H1 (cell line): ENCODE results near the gene PKN3. TPM values are rescaled to one million over a fixed set of nuclear protein-coding genes. Genes with fewer than 3 reads are reported as not detected.

ENCODE experiments used
- CTCF ChIA-PET: fragments of 300-600 bp; sonication (Branson Sonifier 250); formaldehyde crosslinking; loops from one replicate; lab custom pipeline; 2021; ENCODE audit not compliant: partially characterized antibody; lab: Charles Lee
- POLR2A ChIA-PET: fragments of 300-600 bp; sonication (Branson Sonifier 250); formaldehyde crosslinking; loops from one replicate; lab custom pipeline; 2021; ENCODE audit warnings: inconsistent platforms; ENCODE audit not compliant: partially characterized antibody; lab: Charles Lee
- DNase-seq, 2 experiments: peaks; one replicate each; pipeline versions ENCODE4 v3.0.0 to v3.0.0-alpha.2; 2010 to 2022; ENCODE audit warnings: low spot score in 2 of 2, low read depth in 1 of 2, mixed read lengths in 1 of 2
- FAIRE-seq: peaks from 2 replicates; lab custom pipeline; 2011; peaks lifted over from hg19 to GRCh38; lab: Jason Lieb, UNC
- H2AFZ ChIP-seq: 2 replicates; pipeline ENCODE4 v1.8.1; 2012; ENCODE audit warnings: low read length, inconsistent platforms
- H2AK5ac ChIP-seq: 2 replicates; pipeline ENCODE4 v1.6.1; 2013; ENCODE audit warnings: low read depth, low read length
- H2BK120ac ChIP-seq: replicated peaks from 2 replicates; pipeline ENCODE3; 2013; ENCODE audit warnings: low read depth, low read length, inconsistent platforms
- H2BK12ac ChIP-seq: 2 replicates; pipeline ENCODE4 v1.6.1; 2013; ENCODE audit warnings: low read depth, low read length
- H2BK15ac ChIP-seq: 2 replicates; pipeline ENCODE4 v1.6.1; 2013; ENCODE audit warnings: low read length
- H2BK20ac ChIP-seq: 2 replicates; pipeline ENCODE4 v1.6.1; 2013; ENCODE audit warnings: low read length
- H2BK5ac ChIP-seq: 2 replicates; pipeline ENCODE4 v1.6.1; 2013; ENCODE audit warnings: low read depth, low read length
- H3K14ac ChIP-seq: 2 replicates; pipeline ENCODE4 v1.6.1; 2013; ENCODE audit warnings: inconsistent platforms; ENCODE audit not compliant: insufficient read length
- H3K18ac ChIP-seq: 2 replicates; pipeline ENCODE4 v1.6.1; 2013; ENCODE audit warnings: low read length; ENCODE audit errors: extremely low read depth
- H3K23ac ChIP-seq: 2 replicates; pipeline ENCODE4 v1.6.1; 2013; ENCODE audit warnings: inconsistent platforms; ENCODE audit not compliant: insufficient read length
- H3K23me2 ChIP-seq: 2 replicates; pipeline ENCODE4 v1.6.1; 2013; ENCODE audit warnings: low read depth, low read length
- H3K27ac ChIP-seq: 2 replicates; pipeline ENCODE4 v1.6.1; 2011; ENCODE audit warnings: low read depth, low read length, inconsistent platforms
- H3K27me3 ChIP-seq, 4 experiments: replicated peaks in 1 of 4; 1 replicate in 1 of 4; 2 replicates in 3 of 4; pipeline versions ENCODE4 v1.6.1 to v1.8.1; 2011 to 2013; ENCODE audit warnings: low read length in 3 of 4, mild to moderate bottlenecking in 3 of 4, inconsistent platforms in 2 of 4, mixed read lengths in 2 of 4, moderate library complexity in 1 of 4; ENCODE audit not compliant: control insufficient read depth in 3 of 4, insufficient read depth in 3 of 4; ENCODE audit errors: extremely low read depth in 1 of 4
- H3K36me3 ChIP-seq, 4 experiments: 2 replicates each; pipeline versions ENCODE4 v1.6.1 to v1.8.1; 2011 to 2013; ENCODE audit warnings: mild to moderate bottlenecking in 4 of 4, low read length in 3 of 4, moderate library complexity in 2 of 4, control low read depth in 1 of 4, inconsistent platforms in 1 of 4; ENCODE audit not compliant: insufficient read depth in 4 of 4, control insufficient read depth in 2 of 4
- H3K4ac ChIP-seq: replicated peaks from 2 replicates; pipeline ENCODE3; 2013; ENCODE audit warnings: low read length, low read depth, mixed read lengths, inconsistent platforms; ENCODE audit not compliant: insufficient read length
- H3K4me1 ChIP-seq, 4 experiments: replicated peaks in 1 of 4; 1 replicate in 1 of 4; 2 replicates in 3 of 4; pipeline versions ENCODE4 v1.6.1 to v1.8.1; 2011 to 2013; ENCODE audit warnings: low read length in 3 of 4, inconsistent platforms in 2 of 4, mixed read lengths in 1 of 4; ENCODE audit not compliant: insufficient read depth in 4 of 4, control insufficient read depth in 3 of 4
- H3K4me2 ChIP-seq, 2 experiments: 2 replicates each; pipeline versions ENCODE4 v1.6.1 to v1.8.1; 2011 to 2013; ENCODE audit warnings: low read depth in 2 of 2, low read length in 2 of 2, control low read depth in 1 of 2, inconsistent platforms in 1 of 2, mild to moderate bottlenecking in 1 of 2; ENCODE audit not compliant: insufficient read depth in 1 of 2
- H3K4me3 ChIP-seq, 4 experiments: fragments of 200-600, 300-600 bp in 1 of 4; sonication (generic), shearing (Covaris generic), sonication (Bioruptor Twin) in 1 of 4; 2 replicates each; pipeline versions ENCODE4 v1.5.1 to v1.8.1; 2011 to 2016; ENCODE audit warnings: low read length in 4 of 4, low read depth in 3 of 4, control low read depth in 2 of 4, inconsistent platforms in 2 of 4, mild to moderate bottlenecking in 2 of 4, mixed read lengths in 1 of 4, moderate library complexity in 1 of 4; ENCODE audit not compliant: insufficient read depth in 2 of 4; ENCODE audit errors: extremely low read depth in 1 of 4
- H3K56ac ChIP-seq: replicated peaks from 2 replicates; pipeline ENCODE3; 2013; ENCODE audit warnings: low read depth, mild to moderate bottlenecking, mixed read lengths, low read length, inconsistent platforms; ENCODE audit not compliant: insufficient read length
- H3K79me1 ChIP-seq: 2 replicates; pipeline ENCODE4 v1.6.1; 2013; ENCODE audit warnings: low read depth, low read length, control low read depth
- H3K79me2 ChIP-seq, 2 experiments: 2 replicates each; pipeline versions ENCODE4 v1.6.1 to v1.8.1; 2012 to 2013; ENCODE audit warnings: low read length in 2 of 2, mild to moderate bottlenecking in 2 of 2, inconsistent platforms in 1 of 2; ENCODE audit not compliant: insufficient read depth in 2 of 2, control insufficient read depth in 1 of 2
- H3K9ac ChIP-seq, 4 experiments: replicated peaks in 1 of 4; 1 replicate in 1 of 4; 2 replicates in 3 of 4; pipeline versions ENCODE4 v1.6.1 to v1.8.1; 2011 to 2013; ENCODE audit warnings: low read depth in 3 of 4, low read length in 3 of 4, control low read depth in 2 of 4, mild to moderate bottlenecking in 2 of 4, moderate library complexity in 2 of 4, inconsistent platforms in 1 of 4; ENCODE audit errors: extremely low read depth in 1 of 4
- H3K9me3 ChIP-seq, 2 experiments: 2 replicates each; pipeline versions ENCODE4 v1.6.1 to v1.8.1; 2012 to 2013; ENCODE audit warnings: mild to moderate bottlenecking in 2 of 2, moderate library complexity in 2 of 2, control low read depth in 1 of 2, inconsistent platforms in 1 of 2, low read depth in 1 of 2, low read length in 1 of 2, mixed read lengths in 1 of 2; ENCODE audit not compliant: insufficient read depth in 2 of 2
- H4K20me1 ChIP-seq, 2 experiments: replicated peaks in 1 of 2; 2 replicates each; pipeline versions ENCODE3 to v1.8.1; 2011 to 2013; ENCODE audit warnings: inconsistent platforms in 2 of 2, low read length in 2 of 2, mild to moderate bottlenecking in 1 of 2; ENCODE audit not compliant: insufficient read depth in 2 of 2, control insufficient read depth in 1 of 2
- H4K5ac ChIP-seq: 2 replicates; pipeline ENCODE4 v1.6.1; 2013; ENCODE audit warnings: low read length, low read depth, mixed read lengths, inconsistent platforms; ENCODE audit not compliant: insufficient read length
- H4K8ac ChIP-seq: 2 replicates; pipeline ENCODE4 v1.8.0; 2013; ENCODE audit warnings: mild to moderate bottlenecking, moderate library complexity, low read length, inconsistent platforms; ENCODE audit not compliant: insufficient read depth; ENCODE audit errors: extremely low read depth
- H4K91ac ChIP-seq: replicated peaks from 2 replicates; pipeline ENCODE3; 2013; ENCODE audit warnings: low read length, mixed read lengths, inconsistent platforms; ENCODE audit not compliant: insufficient read length
- CBX5 ChIP-seq: fragments of 300-800, 300-1000 bp; sonication (generic); IDR thresholded peaks from 2 replicates; pipeline ENCODE4 v1.7.1; 2016; ENCODE audit warnings: antibody characterized with exemption, low read length, low read depth
- CREB1 ChIP-seq: IDR thresholded peaks from 2 replicates; pipeline ENCODE4 v1.6.1; 2012; ENCODE audit warnings: inconsistent platforms
- WGBS, 2 experiments: shearing (Covaris generic) in 1 of 2; methylation state at CpG; one replicate each; pipeline versions ENCODE4 v1.1.6 to v1.1.7; 2013 to 2015; ENCODE audit warnings: low lambda C conversion rate in 2 of 2, mixed read lengths in 2 of 2, inconsistent platforms in 1 of 2, low coverage in 1 of 2, missing lambda C conversion rate in 1 of 2; ENCODE audit not compliant: insufficient replicate concordance in 2 of 2, insufficient coverage in 1 of 2, insufficient read length in 1 of 2; ENCODE audit errors: extremely low coverage in 1 of 2, missing lambda C conversion rate in 1 of 2; 5-methylcytosine and 5-hydroxymethylcytosine counted together
- polyA plus RNA-seq, 7 experiments: library from polyadenylated mRNA; depleted of rRNA in 3 of 7; stranded (reverse) in 5 of 7; unstranded in 2 of 7; fragments of >200 nt in 5 of 7; fragments of 200-250 nt in 2 of 7; gene quantifications; 1 replicate in 5 of 7; 2 replicates in 1 of 7; 4 replicates in 1 of 7; pipeline versions ENCODE4 v1.2.1 to v1.2.3, GENCODE V29; 2011 to 2013; ENCODE audit warnings: missing spikeins in 2 of 7, mixed read lengths in 2 of 7
- total RNA-seq: library from RNA; stranded (reverse); fragmentation: NEBNext Ultra II Directional; extraction: Animal tissue kit (Norgen Biotek cat#: 25700); gene quantifications from 2 replicates; pipeline ENCODE4 v1.2.1, GENCODE V29; 2021
- TF ChIP-seq, protein P1 (sequence below), 3 experiments: IDR thresholded peaks; 1 replicate in 2 of 3; 2 replicates in 1 of 3; pipeline versions ENCODE4 v1.5.1 to v1.6.1; 2011; ENCODE audit warnings: low read length in 3 of 3, mild to moderate bottlenecking in 3 of 3, inconsistent platforms in 2 of 3, low read depth in 1 of 3, moderate library complexity in 1 of 3; ENCODE audit not compliant: insufficient read depth in 1 of 3; ENCODE audit errors: control extremely low read depth in 1 of 3

Gene PKN3
- total and polyA plus RNA-seq, 2 of the 8 experiments (the other 6 are each of a cell fraction or from before 2014, with no cell fraction given), result 15.7 to 16.3 TPM

DNA sequence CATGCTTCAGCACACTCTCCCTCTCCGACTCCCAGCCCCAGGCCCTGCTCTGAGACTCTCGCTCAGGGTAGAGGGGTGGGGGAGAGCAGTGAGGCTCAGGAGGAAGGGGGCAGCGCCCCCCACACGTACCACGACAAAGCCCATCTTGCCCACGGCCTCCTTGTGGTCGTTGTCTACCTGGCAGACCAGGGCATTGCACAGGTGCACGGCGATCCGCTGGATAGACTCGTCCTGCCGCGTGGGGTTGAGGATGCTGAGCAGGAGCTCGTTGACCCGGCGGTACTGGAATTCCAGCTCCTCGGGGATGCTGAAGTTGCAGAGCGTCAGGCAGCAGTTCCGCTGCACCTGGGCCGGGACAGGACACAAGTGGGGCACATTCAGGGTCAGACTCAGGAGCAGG, 40.1 kb downstream of the PKN3 start:
- WGBS, 2 experiments, result 88% methylated on average over 20 of the region's 20 CpGs; no CpG with 5 or more reads in 1 of the 2 experiments
- H2BK5ac ChIP-seq, result no peak overlapping the region
- no peak overlapping the region for H3K27ac ChIP-seq
- ChIA-PET CTCF (interaction anchor here (0.8 to 13.4 kb wide), 5 partner anchors 8 to 65 kb away, joined by 3 to 104 read pairs (median 10); no protein-coding TSS in a partner anchor), POLR2A (interaction anchor here (0.8 to 2.4 kb wide), 7 partner anchors 8 to 82 kb away, joined by 3 to 7 read pairs (median 4); partner anchors contain the start of gene ENDOG)
- H4K8ac ChIP-seq, result no peak overlapping the region
- no peak overlapping the region for H2AFZ ChIP-seq
- no peak overlapping the region for H3K9ac ChIP-seq
- no peak overlapping the region for H4K91ac ChIP-seq
- no peaks in the 10 kb centered on the region for H3K79me2 ChIP-seq
- H3K9me3 ChIP-seq, result no peaks in the 10 kb centered on the region
- H2BK120ac ChIP-seq, result no peak overlapping the region
- no peaks in the 10 kb centered on the region for H4K20me1 ChIP-seq
- no peak overlapping the region for H2BK12ac ChIP-seq
- no peak overlapping the region for H3K56ac ChIP-seq
- H3K4me1 ChIP-seq, result no peaks in the 10 kb centered on the region
- no peaks in the 10 kb centered on the region for H3K27me3 ChIP-seq
- no peak overlapping the region for H2BK15ac ChIP-seq
- H3K23ac ChIP-seq, result no peak overlapping the region
- H3K36me3 ChIP-seq, result peaks cover 0 to 4% (median 2%) of the 10 kb centered on the region in 4 experiments; a peak in 1 of 8 replicates
- no peak overlapping the region for H3K4me3 ChIP-seq
- no peaks in the 10 kb centered on the region for H3K79me1 ChIP-seq
- no peak for TF ChIP-seq CBX5
- TF ChIP-seq, protein P1, sequence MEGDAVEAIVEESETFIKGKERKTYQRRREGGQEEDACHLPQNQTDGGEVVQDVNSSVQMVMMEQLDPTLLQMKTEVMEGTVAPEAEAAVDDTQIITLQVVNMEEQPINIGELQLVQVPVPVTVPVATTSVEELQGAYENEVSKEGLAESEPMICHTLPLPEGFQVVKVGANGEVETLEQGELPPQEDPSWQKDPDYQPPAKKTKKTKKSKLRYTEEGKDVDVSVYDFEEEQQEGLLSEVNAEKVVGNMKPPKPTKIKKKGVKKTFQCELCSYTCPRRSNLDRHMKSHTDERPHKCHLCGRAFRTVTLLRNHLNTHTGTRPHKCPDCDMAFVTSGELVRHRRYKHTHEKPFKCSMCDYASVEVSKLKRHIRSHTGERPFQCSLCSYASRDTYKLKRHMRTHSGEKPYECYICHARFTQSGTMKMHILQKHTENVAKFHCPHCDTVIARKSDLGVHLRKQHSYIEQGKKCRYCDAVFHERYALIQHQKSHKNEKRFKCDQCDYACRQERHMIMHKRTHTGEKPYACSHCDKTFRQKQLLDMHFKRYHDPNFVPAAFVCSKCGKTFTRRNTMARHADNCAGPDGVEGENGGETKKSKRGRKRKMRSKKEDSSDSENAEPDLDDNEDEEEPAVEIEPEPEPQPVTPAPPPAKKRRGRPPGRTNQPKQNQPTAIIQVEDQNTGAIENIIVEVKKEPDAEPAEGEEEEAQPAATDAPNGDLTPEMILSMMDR (IDR thresholded peaks at IDR 0.05; ENCODE audit: control extremely low read depth in 1 of 3, insufficient read depth in 1 of 3, low read depth in 1 of 3, low read length in 3 of 3), result peak in 2 of 3 experiments; percentile 14 to 34; a peak in 1 of 4 replicates
- TF ChIP-seq CREB1, result no peak
- no peak for DNase-seq
- H3K23me2 ChIP-seq, result no peaks in the 10 kb centered on the region
- no peak overlapping the region for H3K4me2 ChIP-seq
- no peak overlapping the region for H2BK20ac ChIP-seq
- no peak overlapping the region for H4K5ac ChIP-seq
- no peak overlapping the region for H3K14ac ChIP-seq
- no peak overlapping the region for H3K4ac ChIP-seq
- FAIRE-seq, result no peak
- no peak overlapping the region for H3K18ac ChIP-seq
- H2AK5ac ChIP-seq, result no peak overlapping the region
